SW480 (cell line): ENCODE measurements around the gene SIGMAR1.

Source experiments
- DNase-seq: peaks from one replicate; pipeline ENCODE4 v3.0.0-alpha.2; 2016; ENCODE audit warnings: low spot score

Gene SIGMAR1

DNA sequence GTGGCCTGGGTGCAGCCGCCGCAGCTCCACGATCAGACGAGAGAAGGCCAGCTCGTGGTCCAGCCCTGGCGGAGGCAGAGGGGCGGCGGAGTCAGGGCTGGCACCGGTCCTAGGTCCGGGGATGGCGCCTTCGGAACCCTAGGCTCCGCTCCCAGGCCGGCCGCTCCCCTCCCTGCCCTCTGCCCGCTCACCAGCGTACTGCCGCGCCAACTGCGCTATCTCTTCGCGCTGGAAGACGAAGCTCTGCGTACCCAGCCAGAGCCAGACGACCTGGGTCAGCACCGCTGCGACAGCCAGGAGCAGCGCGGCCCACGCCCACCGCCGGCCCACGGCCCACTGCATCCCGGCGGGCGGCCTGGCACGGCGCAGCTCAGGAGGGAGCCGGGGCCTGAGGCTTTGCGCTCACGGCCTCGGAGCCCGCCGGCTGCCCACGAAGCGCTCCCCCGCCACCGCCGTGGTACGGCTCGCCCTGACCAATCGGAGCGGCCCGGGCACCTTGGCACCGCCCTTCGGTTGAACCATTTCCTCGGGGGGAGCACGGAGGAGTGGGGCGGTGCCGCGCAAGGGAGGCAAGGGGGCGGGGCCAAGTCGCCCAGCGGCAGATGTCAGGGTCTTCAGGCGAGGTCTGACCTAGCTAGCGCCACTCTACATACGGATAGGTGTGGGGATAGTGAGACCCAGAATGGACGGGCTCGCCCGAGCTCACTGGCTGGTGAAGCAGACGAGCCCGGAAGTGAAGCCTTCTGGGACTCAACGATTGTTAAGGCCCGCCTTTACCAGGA, at the start of gene SIGMAR1:
Gene SIGMAR1, minus strand, starts transcription at position 432 of the 782 bp plus-strand sequence. Its CDS starts 90 bp downstream, at position 342.
- peak; percentile 88 for DNase-seq

DNA sequence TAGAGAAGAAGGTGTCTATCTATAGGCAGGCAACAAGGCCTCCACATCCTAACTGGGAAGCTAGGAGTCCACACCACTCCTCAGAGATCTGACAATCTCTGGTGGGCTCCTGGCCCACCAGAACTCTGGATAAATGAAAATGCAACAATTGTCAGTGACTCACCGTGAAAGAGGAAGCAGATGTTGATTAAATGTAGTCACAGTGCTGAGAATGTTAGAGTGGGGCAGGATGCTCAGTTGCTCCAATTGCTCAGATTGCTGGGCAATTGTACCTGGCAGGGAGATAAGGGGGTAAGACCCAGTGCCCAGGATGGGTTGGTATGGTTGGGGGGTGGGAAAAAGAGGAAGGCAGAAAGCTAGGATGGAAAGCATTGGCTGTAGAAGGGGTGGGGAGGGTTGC, 49.1 kb upstream of the SIGMAR1 start:
- no peak for DNase-seq

DNA sequence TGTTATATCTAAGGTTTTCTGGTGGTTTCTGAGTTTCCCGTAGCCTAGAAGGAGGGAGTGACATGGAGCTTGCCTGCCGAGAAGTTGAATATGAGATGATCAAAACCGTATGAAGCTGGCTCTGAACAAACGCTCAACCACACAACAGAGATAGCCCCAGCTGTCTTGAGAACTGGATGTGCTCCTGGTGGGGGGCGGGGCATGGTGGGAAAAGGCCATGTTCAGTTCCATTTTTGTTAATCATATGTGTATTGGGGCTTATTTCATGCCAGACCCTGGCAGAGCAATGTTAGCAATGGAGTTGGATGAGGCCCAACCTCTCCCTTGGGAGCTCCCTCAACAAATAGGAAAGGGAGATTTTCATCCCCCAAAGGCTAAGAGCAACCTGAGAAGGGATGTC, 48.6 kb upstream of the SIGMAR1 start:
- no peak for DNase-seq

DNA sequence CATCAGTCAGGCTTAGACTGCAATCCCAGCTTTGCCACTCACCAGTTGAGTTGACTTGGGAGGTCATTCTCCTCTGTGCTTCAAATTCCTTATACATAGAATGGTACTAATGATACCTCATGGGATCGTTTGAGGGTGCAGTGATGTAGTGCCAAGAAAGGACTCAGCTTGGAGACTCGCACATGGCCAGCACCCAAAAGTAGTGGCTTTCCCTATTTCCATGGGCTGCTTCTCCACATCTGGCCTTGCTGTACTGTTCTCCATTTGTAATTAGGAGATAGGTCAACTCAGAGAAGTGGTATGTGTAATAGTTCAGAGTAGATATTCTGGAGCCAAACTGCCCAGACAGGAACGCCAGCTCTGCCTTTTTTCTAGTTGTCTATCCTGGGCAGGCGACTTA, 48.0 kb upstream of the SIGMAR1 start:
- DNase-seq: no peak

DNA sequence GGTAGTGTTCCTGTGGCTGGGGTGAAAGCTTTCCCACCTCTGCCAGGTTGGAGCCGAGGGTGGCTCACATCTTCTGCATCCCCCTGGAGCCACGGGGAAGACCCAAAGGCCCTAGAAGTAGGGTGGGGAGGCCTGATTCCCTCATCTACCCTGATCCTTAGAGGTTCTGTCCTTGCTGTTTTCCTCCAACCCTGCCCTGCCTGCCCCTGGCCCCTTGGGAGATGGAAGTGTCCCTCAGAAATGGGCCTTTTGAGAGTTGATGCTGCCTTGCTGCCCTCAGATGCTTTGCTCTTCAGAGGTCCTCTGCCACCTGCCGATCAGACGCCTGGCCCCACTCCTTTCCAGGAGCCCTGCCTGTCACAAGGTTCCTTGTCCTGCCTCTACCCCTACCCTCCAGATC, 47.2 kb upstream of the SIGMAR1 start:
- DNase-seq: no peak

DNA sequence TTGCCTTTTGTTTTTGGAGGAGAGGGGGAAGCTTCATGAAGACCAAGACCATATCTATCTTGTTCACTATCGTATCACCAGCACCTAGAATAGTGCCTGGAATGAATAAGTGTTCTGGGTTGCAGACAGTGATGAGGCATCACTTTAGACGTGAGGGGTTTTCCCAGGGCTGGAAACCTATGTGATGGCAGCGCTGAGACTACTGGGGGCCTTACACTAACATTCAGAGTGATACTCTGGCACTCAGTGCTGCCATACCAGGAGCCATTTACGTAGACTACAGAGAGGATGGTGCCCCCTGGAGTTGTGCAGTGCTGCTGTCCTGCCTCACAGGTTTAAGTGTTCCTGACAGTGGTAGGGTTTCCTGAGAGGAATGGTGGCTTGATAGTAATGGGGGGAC, 46.6 kb upstream of the SIGMAR1 start:
- DNase-seq: no peak

DNA sequence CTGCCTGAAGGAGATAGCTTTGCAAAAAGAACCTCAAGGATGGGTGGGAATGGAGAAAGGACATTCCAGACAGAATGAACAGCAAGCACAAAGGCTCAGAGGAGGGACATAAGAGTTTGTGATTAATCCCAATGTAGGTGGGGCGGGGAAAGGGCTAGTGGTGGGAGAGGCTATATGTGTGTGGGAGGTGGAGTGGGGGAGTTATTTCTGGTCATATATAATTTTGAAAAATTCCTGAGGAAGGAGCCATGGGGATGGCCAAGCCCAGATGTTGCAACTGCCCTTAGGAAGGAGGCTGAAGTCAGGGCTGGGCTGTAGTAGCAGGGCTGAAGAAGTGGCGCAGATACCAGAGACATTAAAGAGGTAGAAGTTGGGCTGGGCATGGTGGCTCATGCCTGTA, 38.3 kb upstream of the SIGMAR1 start:
- DNase-seq: no peak

DNA sequence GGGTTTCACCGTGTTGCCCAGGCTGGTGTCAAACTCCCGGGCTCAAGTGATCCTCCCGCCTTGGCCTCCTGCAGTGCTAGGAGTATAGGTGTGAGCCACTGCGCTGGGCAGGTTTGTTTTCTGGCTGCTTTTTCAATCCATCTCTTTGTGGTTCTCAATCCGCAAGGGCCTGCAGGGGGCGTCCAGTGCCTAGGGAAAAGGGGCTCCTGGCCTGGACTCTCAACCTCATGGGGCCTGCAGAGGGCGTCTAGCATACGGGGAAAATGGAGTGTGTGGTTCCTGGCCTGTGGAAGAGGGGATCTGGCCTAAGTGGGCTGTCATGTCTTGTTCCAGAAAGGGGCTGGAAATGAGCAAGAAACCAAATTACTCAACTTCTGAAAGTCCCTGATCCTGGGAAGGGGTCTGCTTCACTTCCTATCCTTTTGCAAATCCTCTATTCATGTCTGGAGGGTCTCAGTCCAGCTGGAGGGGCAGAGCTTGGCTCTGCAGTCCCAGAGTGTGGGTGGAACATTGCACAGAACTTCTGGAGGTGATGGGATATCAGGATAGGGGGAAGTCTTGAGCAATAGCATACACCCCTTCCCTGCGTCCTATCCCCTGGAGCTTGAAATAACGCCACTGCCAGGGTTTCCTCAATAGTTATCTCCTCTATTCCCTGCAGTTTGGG, 37.6 kb upstream of the SIGMAR1 start:
- DNase-seq: peak; percentile 75

DNA sequence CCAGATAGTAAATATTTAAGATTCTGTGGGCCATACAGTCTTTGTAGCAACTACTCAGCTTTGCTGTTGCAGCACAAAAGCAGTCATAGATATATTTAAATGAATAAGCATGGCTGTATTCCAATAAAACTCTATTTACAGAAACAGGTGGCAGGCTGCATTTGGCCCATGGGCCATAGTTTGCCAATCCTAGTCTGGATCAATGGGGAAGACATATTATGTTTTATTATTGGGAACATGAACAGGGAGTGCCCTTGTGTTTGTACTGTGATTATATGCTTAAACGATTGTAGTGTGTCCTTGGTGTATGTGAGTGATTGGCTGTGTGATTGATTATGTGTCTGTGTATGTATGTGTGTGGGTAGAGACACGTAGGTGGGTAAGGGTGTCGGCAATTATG, 36.9 kb upstream of the SIGMAR1 start:
- no peak for DNase-seq

DNA sequence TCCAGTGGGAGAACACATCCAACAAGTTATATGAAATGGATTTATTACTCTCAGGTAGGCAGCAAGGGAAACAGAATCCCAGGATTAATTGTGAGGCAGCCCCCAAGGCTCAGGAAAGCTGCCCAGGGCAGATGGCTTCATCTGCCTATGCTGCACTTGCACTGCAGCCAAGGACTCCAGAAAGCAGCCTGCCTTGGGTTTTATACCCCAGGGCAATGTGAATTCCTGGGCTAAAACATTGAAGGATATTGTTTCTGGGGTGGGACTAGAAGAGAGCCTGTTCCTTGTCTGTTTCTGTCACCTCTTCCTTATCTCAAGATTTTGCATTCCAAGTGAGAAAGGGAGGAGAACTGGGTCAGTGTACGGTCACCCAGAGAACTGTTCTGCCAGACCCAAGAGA, 33.7 kb upstream of the SIGMAR1 start:
- DNase-seq: no peak

DNA sequence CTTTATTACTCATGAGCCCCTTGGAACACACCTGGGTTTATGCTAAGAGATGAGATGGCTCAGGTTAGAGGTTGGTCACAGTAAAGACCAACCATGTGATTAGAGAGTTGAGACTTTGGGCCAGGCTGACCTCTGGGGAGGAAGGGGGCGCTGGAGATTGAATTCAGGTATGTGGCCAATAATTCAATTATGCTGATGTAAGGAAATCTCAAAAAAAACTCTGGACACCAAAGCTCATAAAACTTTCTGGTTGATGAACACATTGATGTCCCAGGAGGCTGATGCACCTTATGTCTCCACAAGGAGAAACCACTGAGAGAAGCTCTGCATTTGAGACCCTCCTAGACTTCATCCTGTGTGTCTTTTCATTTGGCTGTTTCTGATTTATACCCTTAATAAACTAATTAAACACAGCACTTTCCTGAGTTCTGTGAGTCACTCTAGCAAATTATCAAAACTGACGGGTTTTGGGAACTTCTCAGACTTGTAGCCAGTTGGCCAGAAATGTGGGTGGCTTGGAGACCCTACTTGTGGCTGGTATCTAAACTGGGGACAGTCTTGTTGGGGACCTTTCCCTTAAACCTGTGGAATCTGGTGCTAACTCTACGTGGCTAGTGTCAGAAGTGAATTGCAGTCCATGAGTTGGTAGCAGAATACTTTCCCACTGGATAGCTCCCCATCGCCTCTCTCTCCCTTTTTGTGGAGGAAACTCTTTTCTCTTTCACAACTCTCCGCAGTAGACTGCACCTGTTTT, 32.4 kb upstream of the SIGMAR1 start:
- DNase-seq: no peak

DNA sequence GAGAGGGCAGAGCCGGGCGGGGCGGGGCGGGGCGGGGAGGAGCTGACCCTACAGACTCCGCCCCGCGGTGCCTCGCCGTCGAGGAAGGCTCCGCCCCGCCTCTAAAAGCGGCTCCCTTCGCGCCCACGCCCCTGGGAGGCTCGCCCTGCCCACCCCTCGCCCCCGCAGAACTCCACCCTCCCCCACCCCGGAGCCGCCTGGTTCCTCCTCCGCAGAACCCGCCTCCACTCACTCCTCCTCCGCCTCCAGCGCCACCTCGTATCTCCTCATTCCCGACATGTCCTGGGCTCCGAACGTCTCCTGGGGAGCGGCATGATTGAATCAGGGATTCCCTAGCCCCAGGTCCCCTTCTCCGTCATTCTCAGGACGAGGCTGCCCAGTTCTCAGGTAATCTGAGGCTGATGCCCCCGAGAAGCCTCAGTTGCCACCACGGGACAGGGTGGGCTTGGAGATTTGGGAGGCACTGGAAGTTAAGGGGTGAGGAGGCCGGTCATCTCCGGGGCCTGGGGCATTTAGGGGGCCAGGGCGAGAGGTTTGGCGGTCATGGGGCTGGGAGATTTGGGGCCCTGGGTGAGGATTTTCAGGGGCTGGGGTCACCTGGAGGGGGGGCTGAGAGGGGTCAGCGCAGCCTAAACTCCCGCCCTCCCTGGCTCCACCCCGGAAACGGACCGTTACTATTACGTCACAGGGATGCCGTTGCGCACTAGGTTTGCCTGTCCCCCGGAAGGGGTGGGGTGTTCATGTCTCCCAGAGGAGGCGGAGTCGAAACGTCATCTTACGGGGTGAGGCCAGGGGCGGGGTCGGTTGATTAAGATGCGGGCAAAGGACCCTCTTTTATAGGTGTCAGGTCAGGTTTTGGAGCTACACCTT, 28.0 kb upstream of the SIGMAR1 start:
- DNase-seq: peak; percentile 87

DNA sequence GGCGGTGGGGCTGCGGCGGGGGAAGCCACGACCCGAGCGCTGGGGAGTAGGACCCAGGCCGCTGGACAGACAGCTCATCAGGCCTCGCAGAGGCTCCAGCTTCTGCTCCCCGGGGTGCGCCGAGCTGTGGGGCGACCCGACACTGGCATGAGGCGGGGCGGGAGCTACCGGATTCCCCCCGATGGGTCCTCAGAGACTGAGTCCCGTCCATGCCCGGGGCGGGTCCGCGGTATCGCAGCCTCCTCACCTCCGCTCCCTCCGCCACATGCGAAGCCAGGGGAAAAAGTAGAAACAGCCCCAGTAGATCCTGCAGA, 27.4 kb upstream of the SIGMAR1 start:
- DNase-seq: no peak

DNA sequence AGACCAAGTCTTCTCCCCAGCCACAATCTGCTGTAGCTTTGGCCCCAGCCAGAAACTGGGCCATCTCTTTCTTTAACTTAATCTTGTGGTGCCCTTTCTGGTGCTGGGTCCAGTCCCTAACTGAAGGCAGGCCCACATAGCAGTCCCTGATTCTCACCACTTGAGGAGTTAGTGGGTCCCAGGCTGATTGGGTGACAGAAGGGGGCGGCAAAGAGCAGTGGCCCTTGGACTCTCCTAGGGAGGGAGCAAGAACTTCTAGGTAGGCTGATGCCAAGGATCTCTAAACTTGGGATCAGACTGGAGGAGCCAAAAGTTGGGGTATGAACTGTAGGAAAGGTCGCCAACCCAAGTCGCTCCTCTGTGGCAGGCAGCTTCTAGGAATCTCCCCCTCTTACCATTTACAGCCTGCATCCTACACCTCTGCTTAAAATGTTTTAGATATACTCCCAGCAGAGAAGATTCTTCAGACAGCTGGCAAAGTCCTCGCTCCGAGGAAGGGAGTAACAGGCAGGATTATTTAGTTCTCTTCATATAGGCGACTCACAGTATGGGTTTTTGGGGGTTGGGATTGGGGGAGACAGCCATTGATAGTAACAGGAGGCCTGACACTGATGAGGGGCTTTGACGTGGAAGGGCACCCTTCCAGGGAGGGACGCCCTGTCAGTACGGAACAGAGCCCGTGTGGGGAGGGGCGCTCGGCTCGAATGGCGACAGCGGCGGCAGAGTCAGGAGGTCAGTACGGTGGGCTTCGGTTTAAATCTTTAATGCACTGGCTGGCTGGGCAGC, 26.9 kb upstream of the SIGMAR1 start:
- DNase-seq: peak; percentile 62

DNA sequence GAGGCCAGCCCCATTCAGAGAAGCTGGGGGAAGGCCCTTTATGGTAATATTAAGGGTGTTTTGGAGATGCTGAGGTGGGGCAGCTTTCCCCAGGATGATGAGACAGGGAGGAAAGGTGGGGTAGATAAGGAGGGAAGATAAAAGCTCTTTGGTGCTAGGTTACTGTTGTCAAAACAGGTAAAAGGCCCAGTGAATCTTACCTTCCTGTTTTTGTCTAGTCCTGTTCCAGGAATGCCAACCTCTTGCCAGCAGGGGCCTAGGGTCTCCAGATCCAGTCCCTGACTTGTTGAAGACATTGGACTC, 25.7 kb upstream of the SIGMAR1 start:
- no peak for DNase-seq

DNA sequence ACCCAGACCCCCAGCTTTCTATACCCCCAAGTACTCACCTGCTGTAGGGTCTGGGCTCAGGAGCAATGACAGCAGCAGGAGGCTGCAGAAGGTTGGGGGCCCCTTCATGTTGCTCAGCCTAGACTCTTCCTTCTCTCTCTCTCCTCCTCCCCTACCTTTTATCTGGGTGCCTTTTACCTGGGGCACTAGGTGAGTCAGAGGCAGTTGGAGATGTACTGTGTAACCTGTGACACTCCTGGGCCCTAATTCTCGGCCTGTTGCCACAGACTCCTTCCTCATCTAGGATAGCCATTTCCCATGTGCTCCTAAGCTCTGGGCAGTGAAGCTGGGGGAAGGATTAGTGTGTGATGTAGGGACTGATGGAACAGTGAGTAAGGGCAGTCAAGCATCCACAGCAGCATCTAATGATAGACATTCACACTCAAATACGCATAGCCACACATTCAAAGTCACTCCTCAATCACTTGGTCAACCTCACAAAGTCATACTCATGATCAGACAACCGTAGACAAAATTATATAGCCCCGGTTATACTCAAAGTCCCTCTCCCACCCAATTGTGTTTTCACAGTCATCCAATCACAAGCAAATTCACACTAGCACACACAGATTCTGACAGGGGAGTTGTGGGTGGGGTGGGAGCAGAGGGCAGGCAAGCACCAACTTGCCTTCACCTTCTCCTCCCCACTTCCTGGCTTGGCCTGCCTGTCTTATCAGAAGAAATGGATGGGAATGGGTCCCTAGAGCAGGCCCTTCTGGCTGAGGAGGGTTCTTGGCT, 25.1 kb upstream of the SIGMAR1 start, which contains the start of gene CCL27:
Gene CCL27, minus strand, starts transcription at position 132 of the 777 bp plus-strand sequence. Its CDS starts 24 bp downstream, at position 108.
- no peak for DNase-seq

DNA sequence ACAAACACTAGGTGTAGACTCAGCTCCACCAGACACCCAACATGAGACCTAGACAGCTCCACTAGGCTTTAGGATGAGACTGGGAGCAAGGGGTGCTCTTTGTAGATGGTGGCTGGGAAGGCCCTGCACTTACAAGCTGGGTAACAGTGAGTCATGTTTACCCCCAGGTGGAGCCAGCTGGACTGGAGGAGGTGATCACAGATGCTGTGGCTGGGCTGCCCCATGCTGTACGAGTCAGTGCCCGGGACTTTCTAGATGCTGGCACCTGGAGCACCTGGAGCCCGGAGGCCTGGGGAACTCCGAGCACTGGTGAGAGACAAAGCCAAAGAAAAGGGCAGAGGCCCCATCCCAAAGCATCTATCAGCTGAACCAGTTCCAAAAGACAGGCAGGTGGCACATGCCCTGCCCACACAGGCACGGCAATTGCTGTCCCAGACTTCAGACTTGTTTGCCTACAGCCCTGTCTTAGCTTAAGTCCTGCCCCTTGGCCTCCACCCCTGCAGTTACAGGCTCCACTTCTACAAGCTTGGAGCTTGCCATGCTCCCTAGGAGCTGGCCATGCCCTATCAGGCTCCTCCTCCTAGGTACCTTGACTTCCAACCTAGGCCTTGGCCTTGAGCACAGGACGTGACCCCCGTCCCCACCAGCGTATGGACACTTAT, 22.1 kb upstream of the SIGMAR1 start:
- peak; percentile 48 for DNase-seq

DNA sequence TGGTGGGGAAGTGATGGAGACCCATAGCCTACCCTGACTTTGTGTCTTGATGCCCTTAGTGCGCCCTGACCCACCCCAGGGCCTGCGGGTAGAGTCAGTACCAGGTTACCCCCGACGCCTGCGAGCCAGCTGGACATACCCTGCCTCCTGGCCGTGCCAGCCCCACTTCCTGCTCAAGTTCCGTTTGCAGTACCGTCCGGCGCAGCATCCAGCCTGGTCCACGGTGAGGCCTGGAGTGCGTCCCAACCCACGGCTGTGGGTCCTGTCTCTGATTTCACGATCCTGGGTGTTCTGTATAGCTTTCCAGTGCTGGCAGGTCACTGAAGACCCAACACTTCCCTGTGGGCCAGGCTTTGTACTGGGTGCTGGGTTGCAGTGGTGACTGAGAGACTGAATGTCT, 20.9 kb upstream of the SIGMAR1 start:
- DNase-seq: no peak

DNA sequence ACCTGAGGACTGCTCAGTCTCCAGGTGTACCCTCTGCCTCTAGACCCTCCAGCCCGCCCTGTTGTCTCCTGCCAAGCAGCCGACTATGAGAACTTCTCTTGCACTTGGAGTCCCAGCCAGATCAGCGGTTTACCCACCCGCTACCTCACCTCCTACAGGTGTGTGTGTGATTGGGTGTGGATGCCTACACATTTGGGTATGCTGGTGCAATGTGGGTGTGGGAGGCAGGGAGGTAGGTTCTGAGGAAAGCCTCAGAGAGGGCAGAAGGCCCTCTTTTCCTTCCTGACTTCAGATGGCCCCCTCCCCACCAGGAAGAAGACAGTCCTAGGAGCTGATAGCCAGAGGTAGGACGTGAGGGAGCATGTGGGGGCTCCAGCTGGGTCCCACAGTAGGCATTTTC, 19.4 kb upstream of the SIGMAR1 start:
- DNase-seq: no peak

DNA sequence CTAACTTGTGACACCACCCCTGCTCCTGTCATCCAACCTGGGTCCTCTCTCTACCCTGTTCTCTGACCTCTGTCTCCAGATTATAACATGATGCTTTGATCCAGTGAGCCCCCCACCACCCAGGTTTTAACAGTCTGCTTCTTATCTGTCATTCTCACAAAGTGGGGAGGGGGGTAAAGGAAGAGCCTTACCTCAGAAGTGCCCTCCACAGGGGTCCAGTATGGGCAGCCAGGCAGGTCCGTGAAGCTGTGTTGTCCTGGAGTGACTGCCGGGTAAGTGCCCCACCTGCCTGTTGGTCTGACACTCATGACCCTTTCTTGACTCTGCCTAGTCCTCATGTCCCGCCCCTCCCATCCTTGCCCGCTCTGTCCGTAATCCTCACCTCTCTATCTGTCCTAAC, 17.8 kb upstream of the SIGMAR1 start:
- no peak for DNase-seq
